NT2/D1 (cell line): ENCODE measurements around the gene TRAK1.

Source experiments
- DNase-seq: peaks from one replicate; pipeline ENCODE4 v3.0.0-alpha.2; 2011; ENCODE audit warnings: low read depth, low spot score
- H3K27me3 ChIP-seq: 2 replicates; pipeline ENCODE4 v1.6.0; 2011; ENCODE audit warnings: mild to moderate bottlenecking; ENCODE audit not compliant: insufficient read length, insufficient read depth
- H3K36me3 ChIP-seq: 2 replicates; pipeline ENCODE4 v1.6.1; 2011; ENCODE audit warnings: mild to moderate bottlenecking, low read length, mixed read lengths; ENCODE audit not compliant: insufficient read depth, insufficient read length
- H3K4me1 ChIP-seq: 2 replicates; pipeline ENCODE4 v1.5.1; 2011; ENCODE audit not compliant: insufficient read depth, insufficient read length
- H3K4me3 ChIP-seq: 2 replicates; pipeline ENCODE4 v1.5.1; 2011; ENCODE audit warnings: low read depth; ENCODE audit not compliant: insufficient read length
- H3K9ac ChIP-seq: 2 replicates; pipeline ENCODE4 v1.6.0; 2011; ENCODE audit warnings: low read depth; ENCODE audit not compliant: insufficient read length
- H3K9me3 ChIP-seq: 2 replicates; pipeline ENCODE4 v1.5.1; 2011; ENCODE audit warnings: mild to moderate bottlenecking, low read length; ENCODE audit not compliant: insufficient read depth
- SUZ12 ChIP-seq: IDR thresholded peaks from 2 replicates; pipeline ENCODE4 v1.6.1; 2011; ENCODE audit not compliant: insufficient read length, insufficient read depth; ENCODE audit errors: extremely low read depth
- YY1 ChIP-seq: IDR thresholded peaks from 2 replicates; pipeline ENCODE4 v1.6.1; 2011; ENCODE audit not compliant: insufficient read length, insufficient read depth
- ZNF274 ChIP-seq: IDR thresholded peaks from 2 replicates; pipeline ENCODE4 v1.6.1; 2011; ENCODE audit warnings: mild to moderate bottlenecking, low read depth, low read length

TRAK1 gene

DNA sequence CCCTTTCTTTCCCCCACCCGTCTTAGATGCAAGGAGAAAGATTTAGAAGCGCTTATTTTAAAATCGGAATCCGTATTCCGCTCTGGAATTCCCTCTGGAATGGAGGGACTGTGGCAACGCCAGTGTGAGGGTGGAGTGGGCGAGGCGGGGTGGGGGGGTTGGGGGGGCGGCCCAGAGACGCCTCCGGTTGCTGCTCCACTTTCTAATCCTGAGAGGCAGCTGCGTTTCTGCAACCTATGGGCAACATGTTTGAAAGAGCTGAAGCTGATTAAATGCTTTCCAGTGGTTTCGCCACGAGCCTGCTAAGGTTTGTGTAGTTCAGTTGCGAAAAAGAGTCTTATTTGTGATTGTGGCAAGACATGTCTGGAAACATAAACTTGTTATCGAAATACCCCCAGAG is 174.9 kb downstream of the TRAK1 start, which contains the start of gene CCK:
Gene CCK, minus strand, starts transcription at position 101 of the 400 bp plus-strand sequence. CDS start 2,555 bp downstream, outside the sequence.
- peaks cover 22% of the 10 kb centered on the region for H3K27me3 ChIP-seq
- H3K9ac ChIP-seq, result no peak within 1 kb of the TSS
- TF ChIP-seq YY1, result no peak
- TF ChIP-seq SUZ12, result no peak
- no peak for TF ChIP-seq ZNF274
- H3K4me3 ChIP-seq, result no peak within 1 kb of the TSS
- H3K9me3 ChIP-seq, result no peaks in the 10 kb centered on the region; the same call in 1 of the 2 replicates
- DNase-seq, result no peak
- peaks cover 2% of the 10 kb centered on the region for H3K4me1 ChIP-seq
- no peaks in the 10 kb centered on the region for H3K36me3 ChIP-seq

GRCh38 chr3:42267878-42268277 is 176.7 kb downstream of the TRAK1 start:
- DNase-seq, result no peak
- TF ChIP-seq SUZ12 (no peak), ZNF274 (no peak), YY1 (no peak)
- Histone ChIP-seq H3K9me3 (no peaks in the 10 kb centered on the region; the same call in 1 of the 2 replicates), H3K4me1 (no peaks in the 10 kb centered on the region), H3K36me3 (no peaks in the 10 kb centered on the region), H3K9ac (no peak overlapping the region), H3K27me3 (peaks cover 22% of the 10 kb centered on the region), H3K4me3 (no peak overlapping the region)

DNA sequence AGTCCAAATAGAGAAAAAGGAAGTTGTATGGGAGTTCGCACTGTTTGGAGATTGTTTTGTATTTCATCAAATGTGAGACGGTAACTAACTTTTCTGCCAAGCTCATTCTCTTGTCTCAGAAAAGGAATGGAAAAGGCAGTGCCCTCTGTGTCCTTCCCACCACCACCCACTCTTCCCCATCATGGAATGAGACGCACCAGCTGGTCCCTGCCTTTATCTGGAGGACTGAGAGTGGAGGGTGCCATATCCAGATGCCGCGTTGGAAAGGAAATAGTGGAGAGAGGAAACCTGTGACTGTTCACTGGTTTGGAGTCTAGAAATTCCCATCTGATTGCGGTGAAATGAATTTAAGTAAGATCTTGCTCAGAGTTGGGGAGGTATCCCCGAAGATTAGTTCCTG is 178.5 kb downstream of the TRAK1 start:
- Histone ChIP-seq H3K9ac (no peak overlapping the region), H3K36me3 (no peaks in the 10 kb centered on the region), H3K4me1 (no peaks in the 10 kb centered on the region), H3K9me3 (no peaks in the 10 kb centered on the region; the same call in 1 of the 2 replicates), H3K4me3 (no peak overlapping the region), H3K27me3 (peaks cover 5% of the 10 kb centered on the region)
- DNase-seq, result no peak
- TF ChIP-seq SUZ12, result no peak
- TF ChIP-seq ZNF274, result no peak
- no peak for TF ChIP-seq YY1

GRCh38 chr3:42270561-42270960 is 179.4 kb downstream of the TRAK1 start:
- H3K4me1 ChIP-seq, result no peaks in the 10 kb centered on the region
- H3K9me3 ChIP-seq, result no peaks in the 10 kb centered on the region; the same call in 1 of the 2 replicates
- DNase-seq, result no peak
- H3K4me3 ChIP-seq, result no peak overlapping the region
- H3K36me3 ChIP-seq, result no peaks in the 10 kb centered on the region
- TF ChIP-seq ZNF274 (no peak), SUZ12 (no peak), YY1 (no peak)
- no peak overlapping the region for H3K9ac ChIP-seq
- peaks cover 3% of the 10 kb centered on the region for H3K27me3 ChIP-seq

DNA sequence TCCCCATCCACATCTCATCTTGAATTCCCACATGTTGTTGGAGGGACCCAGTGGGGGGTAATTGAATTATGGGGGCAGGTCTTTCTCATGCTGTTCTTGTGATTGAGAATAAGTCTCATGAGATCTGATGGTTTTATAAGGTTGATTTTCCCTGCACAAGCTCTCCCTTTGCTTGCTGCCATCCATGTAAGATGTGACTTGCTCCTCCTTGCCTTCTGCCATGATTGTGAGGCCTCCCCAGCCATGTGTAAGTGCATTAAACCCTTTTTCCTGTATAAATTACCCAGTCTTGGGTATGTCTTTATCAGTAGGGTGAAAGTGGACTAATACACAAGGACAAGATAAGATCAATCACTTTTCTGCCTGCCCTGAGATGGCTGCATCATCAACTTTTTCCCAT is 180.6 kb downstream of the TRAK1 start:
- H3K9me3 ChIP-seq, result no peaks in the 10 kb centered on the region; the same call in 1 of the 2 replicates
- no peaks in the 10 kb centered on the region for H3K36me3 ChIP-seq
- TF ChIP-seq ZNF274 (no peak), SUZ12 (no peak), YY1 (no peak)
- no peak overlapping the region for H3K9ac ChIP-seq
- H3K4me1 ChIP-seq, result no peaks in the 10 kb centered on the region
- H3K27me3 ChIP-seq, result peaks cover 3% of the 10 kb centered on the region
- no peak overlapping the region for H3K4me3 ChIP-seq
- no peak for DNase-seq

GRCh38 chr3:42273361-42273760 is 182.2 kb downstream of the TRAK1 start:
- H3K4me3 ChIP-seq, result no peak overlapping the region
- H3K36me3 ChIP-seq, result no peaks in the 10 kb centered on the region
- H3K4me1 ChIP-seq, result no peaks in the 10 kb centered on the region
- H3K9ac ChIP-seq, result no peak overlapping the region
- H3K27me3 ChIP-seq, result no peaks in the 10 kb centered on the region
- H3K9me3 ChIP-seq, result peaks cover 3% of the 10 kb centered on the region; the same call in 1 of the 2 replicates
- TF ChIP-seq ZNF274, result no peak
- no peak for TF ChIP-seq SUZ12
- TF ChIP-seq YY1, result no peak
- DNase-seq, result no peak

- Histone ChIP-seq H3K27me3 (no peaks in the 10 kb centered on the region), H3K4me1 (no peaks in the 10 kb centered on the region), H3K36me3 (no peaks in the 10 kb centered on the region), H3K4me3 (no peak overlapping the region), H3K9me3 (peaks cover 12% of the 10 kb centered on the region), H3K9ac (no peak overlapping the region)
- TF ChIP-seq SUZ12, result no peak
- TF ChIP-seq YY1, result no peak
- no peak for TF ChIP-seq ZNF274
- DNase-seq, result no peak
Observed at GRCh38 chr3:42274266-42274665, 183.1 kb downstream of the TRAK1 start.
